Peyer's patch (tissue), 4 donors: ENCODE measurements around the gene TPRN.

Experiments used
- POLR2A ChIP-seq, 2 donors: fragments of 450-650 bp; IDR thresholded peaks; one replicate each; pipeline ENCODE4 v1.5.1; 2017; ENCODE audit warnings: antibody characterized with exemption in 2 of 2, mild to moderate bottlenecking in 2 of 2, moderate library complexity in 2 of 2
- TF ChIP-seq, protein P1 (sequence below), 6 experiments: fragments of 450-650 bp in 4 of 6; fragments of 200-600 bp in 2 of 6; sonication (generic) in 1 of 6; IDR thresholded peaks; one replicate each; pipeline ENCODE4 v1.5.1; 2017 to 2019; ENCODE audit warnings: antibody characterized with exemption in 6 of 6, mild to moderate bottlenecking in 3 of 6, moderate library complexity in 1 of 6

DNA sequence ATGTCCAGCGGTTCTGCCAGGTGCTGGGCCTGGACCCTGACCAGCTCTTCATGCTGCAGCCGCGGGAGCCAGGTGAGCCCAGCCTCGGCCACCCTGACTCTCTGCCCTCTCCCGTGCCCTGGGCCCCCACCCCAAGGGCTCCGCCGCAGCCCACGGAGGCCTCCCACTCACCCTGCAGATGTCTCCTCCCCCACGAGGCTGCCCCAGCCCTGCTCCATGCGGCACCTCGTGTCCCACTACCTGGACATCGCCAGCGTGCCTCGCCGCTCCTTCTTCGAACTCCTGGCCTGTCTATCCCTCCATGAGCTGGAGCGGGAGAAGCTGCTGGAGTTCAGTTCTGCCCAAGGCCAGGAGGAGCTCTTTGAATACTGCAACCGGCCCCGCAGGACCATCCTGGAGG, 14.1 kb upstream of the TPRN start:
- TF ChIP-seq, protein P1, sequence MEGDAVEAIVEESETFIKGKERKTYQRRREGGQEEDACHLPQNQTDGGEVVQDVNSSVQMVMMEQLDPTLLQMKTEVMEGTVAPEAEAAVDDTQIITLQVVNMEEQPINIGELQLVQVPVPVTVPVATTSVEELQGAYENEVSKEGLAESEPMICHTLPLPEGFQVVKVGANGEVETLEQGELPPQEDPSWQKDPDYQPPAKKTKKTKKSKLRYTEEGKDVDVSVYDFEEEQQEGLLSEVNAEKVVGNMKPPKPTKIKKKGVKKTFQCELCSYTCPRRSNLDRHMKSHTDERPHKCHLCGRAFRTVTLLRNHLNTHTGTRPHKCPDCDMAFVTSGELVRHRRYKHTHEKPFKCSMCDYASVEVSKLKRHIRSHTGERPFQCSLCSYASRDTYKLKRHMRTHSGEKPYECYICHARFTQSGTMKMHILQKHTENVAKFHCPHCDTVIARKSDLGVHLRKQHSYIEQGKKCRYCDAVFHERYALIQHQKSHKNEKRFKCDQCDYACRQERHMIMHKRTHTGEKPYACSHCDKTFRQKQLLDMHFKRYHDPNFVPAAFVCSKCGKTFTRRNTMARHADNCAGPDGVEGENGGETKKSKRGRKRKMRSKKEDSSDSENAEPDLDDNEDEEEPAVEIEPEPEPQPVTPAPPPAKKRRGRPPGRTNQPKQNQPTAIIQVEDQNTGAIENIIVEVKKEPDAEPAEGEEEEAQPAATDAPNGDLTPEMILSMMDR (IDR thresholded peaks at IDR 0.05): no peak
- TF ChIP-seq POLR2A (IDR thresholded peaks at IDR 0.05): no peak
